HepG2 (cell line): ENCODE measurements around the gene FAM83G. TPM values are rescaled to one million over a fixed set of nuclear protein-coding genes. Genes with fewer than 3 reads are reported as not detected.
A peak's percentile ranks its signal among the peaks of the same experiment; 100 is the strongest.
"Not testable (repeated sequence)": the region's sequence is repeated elsewhere in the genome, so short reads cannot be mapped to it uniquely, and the experiment has no call there.

Experiments used
- ATAC-seq: fragments of 200-7000 bp; cut with Tn5 transposase; 3 replicates; pipeline ENCODE4 v1.9.1; 2020; ENCODE audit warnings: mild to moderate bottlenecking, moderate library complexity
- BruUV-seq: library from RNA; stranded (reverse); fragments of 400-500 nt; replicated peaks from 2 replicates; lab custom pipeline; 2021; lab: Mats Ljungman, UMichigan
- CTCF ChIA-PET: fragments of 300-600 bp; formaldehyde crosslinking; extraction: SDS; loops from one replicate; lab custom pipeline; 2021; ENCODE audit warnings: low total read pairs, inconsistent platforms, low intra/inter-chr PET ratio; lab: Yijun Ruan, JAX
- POLR2A ChIA-PET: fragments of 350-600 bp; sonication (Branson Sonifier 250); formaldehyde crosslinking; loops from one replicate; lab custom pipeline; 2020; ENCODE audit warnings: antibody characterized with exemption, inconsistent platforms; lab: Yijun Ruan, JAX
- DNase-seq: peaks from one replicate; pipeline ENCODE4 v3.0.0-alpha.2; 2015; ENCODE audit warnings: low spot score
- FAIRE-seq: peaks from 3 replicates; lab custom pipeline; 2011; peaks lifted over from hg19 to GRCh38; lab: Jason Lieb, UNC
- H2AFZ ChIP-seq: one replicate; pipeline ENCODE4 v1.6.1; 2011; ENCODE audit warnings: low read length, inconsistent platforms
- H3K27ac ChIP-seq: fragments of 300-600 bp; 3 replicates; pipeline ENCODE4 v1.8.0; 2011; ENCODE audit warnings: mixed run types, mild to moderate bottlenecking, mixed read lengths, low read length, inconsistent platforms; ENCODE audit not compliant: insufficient read depth; ENCODE audit errors: extremely low read length
- H3K27me3 ChIP-seq, 2 experiments: fragments of 200-600 bp in 1 of 2; 2 replicates in 1 of 2; 3 replicates in 1 of 2; pipeline versions ENCODE4 v1.6.0 to v1.8.0; 2011; ENCODE audit warnings: low read length in 2 of 2, mild to moderate bottlenecking in 2 of 2, moderate library complexity in 2 of 2, inconsistent platforms in 1 of 2; ENCODE audit not compliant: insufficient read depth in 2 of 2, control insufficient read depth in 1 of 2
- H3K36me3 ChIP-seq, 2 experiments: fragments of 200-600 bp in 1 of 2; replicated peaks in 1 of 2; 2 replicates in 1 of 2; 3 replicates in 1 of 2; pipeline versions ENCODE4 v1.5.1 to v1.8.0; 2011; ENCODE audit warnings: low read length in 2 of 2, inconsistent platforms in 1 of 2; ENCODE audit not compliant: insufficient read depth in 2 of 2, control insufficient read depth in 1 of 2
- H3K4me1 ChIP-seq: 2 replicates; pipeline ENCODE4 v1.5.1; 2012; ENCODE audit warnings: low read length, inconsistent platforms; ENCODE audit not compliant: insufficient read depth
- H3K4me2 ChIP-seq: 2 replicates; pipeline ENCODE4 v1.6.0; 2011; ENCODE audit warnings: low read depth, low read length, inconsistent platforms
- H3K4me3 ChIP-seq, 3 experiments: fragments of 200-600 bp in 1 of 3; sonication (generic), shearing (Covaris generic) in 1 of 3; replicated peaks in 1 of 3; 2 replicates each; pipeline ENCODE4 v1.5.1; 2011 to 2016; ENCODE audit warnings: low read length in 3 of 3, inconsistent platforms in 2 of 3, low read depth in 2 of 3, mild to moderate bottlenecking in 2 of 3, control low read depth in 1 of 3, mixed read lengths in 1 of 3; ENCODE audit not compliant: insufficient read depth in 1 of 3
- H3K79me2 ChIP-seq: one replicate; pipeline ENCODE4 v1.6.1; 2011; ENCODE audit warnings: low read length, inconsistent platforms; ENCODE audit not compliant: insufficient read depth
- H3K9ac ChIP-seq: 2 replicates; pipeline ENCODE4 v1.6.0; 2011; ENCODE audit warnings: mild to moderate bottlenecking, low read depth, low read length, inconsistent platforms; ENCODE audit not compliant: insufficient read depth
- H3K9me3 ChIP-seq: 2 replicates; pipeline ENCODE4 v1.5.1; 2012; ENCODE audit warnings: mild to moderate bottlenecking, low read length
- H4K20me1 ChIP-seq: 2 replicates; pipeline ENCODE4 v1.6.0; 2011; ENCODE audit warnings: inconsistent platforms, mild to moderate bottlenecking, low read length, moderate library complexity; ENCODE audit not compliant: insufficient read depth
- WGBS: methylation state at CpG from one replicate; pipeline ENCODE4 v1.1.6; 2017; ENCODE audit warnings: low lambda C conversion rate; 5-methylcytosine and 5-hydroxymethylcytosine counted together
- in situ Hi-C: cut with HindIII; loops from 2 replicates; pipeline ENCODE4 v1.10.0; 2017; ENCODE audit warnings: low pct_unique_long_range_greater_than_20kb; ENCODE audit not compliant: extremely low pct_ligation_motif_present
- intact Hi-C: fragments of 100-400 bp; cut with micrococcal nuclease; formaldehyde crosslinking; loops from one replicate; pipeline ENCODE4 v1.10.0; 2022; ENCODE audit not compliant: unreplicated experiment
- polyA plus RNA-seq, 8 experiments: library from polyadenylated mRNA; depleted of rRNA in 3 of 8; stranded (reverse) in 7 of 8; unstranded in 1 of 8; fragments of >200 nt; fragmentation: Illumina TruSeq in 4 of 8; extraction: Trizol in 4 of 8; gene quantifications; 2 replicates each; pipeline versions ENCODE4 v1.2.1 to v1.2.3, GENCODE V29; 2011 to 2016; ENCODE audit warnings: low read depth in 4 of 8, missing spikeins in 1 of 8, mixed read lengths in 1 of 8; ENCODE audit not compliant: insufficient read depth in 1 of 8
- total RNA-seq, 5 experiments: library from RNA; depleted of rRNA; stranded (reverse); fragments of >200 nt; fragmentation: Illumina TruSeq; extraction: Trizol; gene quantifications; 2 replicates each; pipeline ENCODE4 v1.2.3, GENCODE V29; 2016; ENCODE audit warnings: low read depth in 1 of 5

Gene FAM83G
- total and polyA plus RNA-seq, 2 of the 13 experiments (the other 11 are each of a cell fraction or from before 2014, with no cell fraction given): 13.7 to 18.6 TPM

GRCh38 chr17:19038730-19039129 is 34.2 kb upstream of the FAM83G start:
- POLR2A ChIA-PET, in situ Hi-C loops, BruUV-seq, H3K4me1 ChIP-seq, FAIRE-seq, H2AFZ ChIP-seq, DNase-seq, H3K9ac ChIP-seq, ATAC-seq, H3K27ac ChIP-seq, H4K20me1 ChIP-seq, intact Hi-C loops, H3K4me2 ChIP-seq, H3K9me3 ChIP-seq, CTCF ChIA-PET, H3K79me2 ChIP-seq, H3K27me3 ChIP-seq, H3K4me3 ChIP-seq, H3K36me3 ChIP-seq: not testable (repeated sequence)
- no CpG with 5 or more reads among the region's 12 CpGs for WGBS

DNA sequence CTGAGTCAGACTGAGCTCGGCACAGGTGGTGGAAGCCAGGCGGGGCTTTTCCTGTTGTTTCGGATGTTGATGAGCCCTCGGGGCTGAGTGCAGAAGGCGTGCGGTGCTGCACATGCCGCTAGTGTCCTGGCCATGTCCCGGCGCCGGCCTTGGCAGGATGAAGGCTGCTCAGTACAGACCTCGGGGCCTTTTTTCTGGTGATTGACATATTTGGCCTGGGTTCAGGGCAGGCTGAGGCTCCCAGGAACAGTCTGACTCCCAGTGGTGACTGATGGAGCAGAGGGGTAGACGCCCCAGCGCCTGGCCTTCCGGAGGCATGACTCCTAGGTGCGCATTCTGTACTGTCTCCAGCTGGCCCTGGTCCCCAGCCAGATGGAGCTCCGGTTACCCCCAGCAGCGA is 33.4 kb upstream of the FAM83G start:
- H3K36me3 ChIP-seq, CTCF ChIA-PET, H3K79me2 ChIP-seq, intact Hi-C loops, H2AFZ ChIP-seq, H3K27ac ChIP-seq, H3K27me3 ChIP-seq, DNase-seq, H4K20me1 ChIP-seq, POLR2A ChIA-PET, BruUV-seq, in situ Hi-C loops, H3K9ac ChIP-seq, H3K9me3 ChIP-seq, H3K4me1 ChIP-seq, FAIRE-seq, H3K4me2 ChIP-seq, H3K4me3 ChIP-seq: not testable (repeated sequence)
- ATAC-seq: peak; percentile 69
- WGBS: no CpG with 5 or more reads among the region's 17 CpGs

- H3K4me2 ChIP-seq, H3K4me3 ChIP-seq, H3K4me1 ChIP-seq, BruUV-seq, H3K9ac ChIP-seq, intact Hi-C loops, H3K9me3 ChIP-seq, H3K27me3 ChIP-seq, H3K36me3 ChIP-seq, POLR2A ChIA-PET, H2AFZ ChIP-seq, H3K79me2 ChIP-seq, in situ Hi-C loops, H3K27ac ChIP-seq, DNase-seq, CTCF ChIA-PET, H4K20me1 ChIP-seq: not testable (repeated sequence)
- ATAC-seq (peak; percentile 58), FAIRE-seq (peak; percentile 96)
- WGBS: no CpG with 5 or more reads among the region's 6 CpGs
Measured at GRCh38 chr17:19037547-19037946, 33.0 kb upstream of the FAM83G start.

DNA sequence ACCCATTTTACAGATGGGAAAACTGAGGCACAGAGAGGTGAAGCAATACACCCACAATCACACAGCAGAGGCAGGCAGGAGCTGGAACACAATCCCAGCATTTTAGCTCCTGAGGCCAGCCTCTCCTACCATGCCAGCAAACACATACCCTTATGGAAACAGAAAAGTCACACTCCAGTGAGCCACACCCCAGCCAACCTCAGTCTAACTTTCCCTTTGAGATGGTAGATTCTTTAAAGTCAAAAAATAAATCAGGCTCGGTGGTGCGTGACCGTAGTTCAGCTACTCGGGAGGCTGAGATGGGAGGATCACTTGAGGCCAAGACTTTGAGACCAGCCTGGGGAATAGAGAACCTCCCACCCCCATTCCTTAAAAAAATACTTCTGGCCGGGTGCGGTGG is 31.6 kb upstream of the FAM83G start:
- FAIRE-seq, H2AFZ ChIP-seq, CTCF ChIA-PET, H3K9ac ChIP-seq, BruUV-seq, H3K36me3 ChIP-seq, POLR2A ChIA-PET, H3K4me2 ChIP-seq, in situ Hi-C loops, ATAC-seq, H3K27me3 ChIP-seq, H3K9me3 ChIP-seq, H4K20me1 ChIP-seq, H3K4me3 ChIP-seq, H3K27ac ChIP-seq, intact Hi-C loops, DNase-seq, H3K79me2 ChIP-seq, H3K4me1 ChIP-seq: not testable (repeated sequence)
- WGBS: no CpG with 5 or more reads among the region's 6 CpGs
